HepG2 (cell line): ENCODE measurements around the gene SPOP. TPM values are rescaled to one million over a fixed set of nuclear protein-coding genes. Genes with fewer than 3 reads are reported as not detected.

Experiments used
- EED ChIP-seq: sonication (generic); formaldehyde crosslinking; IDR thresholded peaks from 2 replicates; pipeline ENCODE4 v1.5.0; 2020; ENCODE audit warnings: mild to moderate bottlenecking, missing genetic modification reagents
- ETV6 ChIP-seq: sonication (generic); formaldehyde crosslinking; conservative IDR thresholded peaks from 2 replicates; pipeline ENCODE4 v1.4.0; 2020; ENCODE audit warnings: missing genetic modification reagents
- KDM5B ChIP-seq: sonication (generic); formaldehyde crosslinking; IDR thresholded peaks from 2 replicates; pipeline ENCODE4 v1.4.0; 2020; ENCODE audit warnings: missing genetic modification reagents, mild to moderate bottlenecking, borderline replicate concordance
- PHF20 ChIP-seq: sonication (generic); formaldehyde crosslinking; IDR thresholded peaks from 2 replicates; pipeline ENCODE4 v1.5.0; 2020; ENCODE audit warnings: mild to moderate bottlenecking, missing genetic modification reagents
- RBAK ChIP-seq: sonication (generic); formaldehyde crosslinking; IDR thresholded peaks from 2 replicates; pipeline ENCODE4 v1.5.1; 2020; ENCODE audit warnings: mild to moderate bottlenecking, missing genetic modification reagents
- SPEN ChIP-seq: sonication (generic); formaldehyde crosslinking; IDR thresholded peaks from 2 replicates; pipeline ENCODE4 v1.5.1; 2020; ENCODE audit warnings: low read depth, mild to moderate bottlenecking, missing genetic modification reagents
- STAT6 ChIP-seq: sonication (generic); formaldehyde crosslinking; IDR thresholded peaks from 2 replicates; pipeline ENCODE4 v1.4.0; 2020; ENCODE audit warnings: missing genetic modification reagents, mild to moderate bottlenecking, borderline replicate concordance
- ZBTB37 ChIP-seq: sonication (generic); formaldehyde crosslinking; IDR thresholded peaks from 2 replicates; pipeline ENCODE4 v1.4.0; 2020; ENCODE audit warnings: mild to moderate bottlenecking, missing genetic modification reagents
- ZNF224 ChIP-seq: sonication (generic); formaldehyde crosslinking; IDR thresholded peaks from 2 replicates; pipeline ENCODE4 v1.5.0; 2020; ENCODE audit warnings: mild to moderate bottlenecking, missing genetic modification reagents
- ZNF335 ChIP-seq: sonication (generic); formaldehyde crosslinking; IDR thresholded peaks from 2 replicates; pipeline ENCODE4 v1.4.0; 2020; ENCODE audit warnings: missing genetic modification reagents
- ZNF569 ChIP-seq: sonication (generic); formaldehyde crosslinking; IDR thresholded peaks from 2 replicates; pipeline ENCODE4 v1.5.0; 2020; ENCODE audit warnings: mild to moderate bottlenecking, missing genetic modification reagents, moderate library complexity, borderline replicate concordance
- ZNF605 ChIP-seq: sonication (generic); formaldehyde crosslinking; IDR thresholded peaks from 2 replicates; pipeline ENCODE4 v1.8.0; 2022; ENCODE audit warnings: mild to moderate bottlenecking, missing genetic modification reagents
- polyA plus RNA-seq, 8 experiments: library from polyadenylated mRNA; depleted of rRNA in 3 of 8; stranded (reverse) in 7 of 8; unstranded in 1 of 8; fragments of >200 nt; fragmentation: Illumina TruSeq in 4 of 8; extraction: Trizol in 4 of 8; gene quantifications; 2 replicates each; pipeline versions ENCODE4 v1.2.1 to v1.2.3, GENCODE V29; 2011 to 2016; ENCODE audit warnings: low read depth in 4 of 8, missing spikeins in 1 of 8, mixed read lengths in 1 of 8; ENCODE audit not compliant: insufficient read depth in 1 of 8
- total RNA-seq, 5 experiments: library from RNA; depleted of rRNA; stranded (reverse); fragments of >200 nt; fragmentation: Illumina TruSeq; extraction: Trizol; gene quantifications; 2 replicates each; pipeline ENCODE4 v1.2.3, GENCODE V29; 2016; ENCODE audit warnings: low read depth in 1 of 5
- TF ChIP-seq, protein P1 (sequence below), 2 experiments: fragments of 450-650 bp in 1 of 2; sonication (generic) in 1 of 2; formaldehyde crosslinking in 1 of 2; IDR thresholded peaks; 2 replicates each; pipeline versions ENCODE4 v1.6.1 to v1.8.0; 2016 to 2022; ENCODE audit warnings: antibody characterized with exemption in 1 of 2, mild to moderate bottlenecking in 1 of 2, missing genetic modification reagents in 1 of 2

The SPOP gene
- total and polyA plus RNA-seq, 2 of the 13 experiments (the other 11 are each of a cell fraction or from before 2014, with no cell fraction given): 52.8 to 60.8 TPM

- TF ChIP-seq, protein P1, sequence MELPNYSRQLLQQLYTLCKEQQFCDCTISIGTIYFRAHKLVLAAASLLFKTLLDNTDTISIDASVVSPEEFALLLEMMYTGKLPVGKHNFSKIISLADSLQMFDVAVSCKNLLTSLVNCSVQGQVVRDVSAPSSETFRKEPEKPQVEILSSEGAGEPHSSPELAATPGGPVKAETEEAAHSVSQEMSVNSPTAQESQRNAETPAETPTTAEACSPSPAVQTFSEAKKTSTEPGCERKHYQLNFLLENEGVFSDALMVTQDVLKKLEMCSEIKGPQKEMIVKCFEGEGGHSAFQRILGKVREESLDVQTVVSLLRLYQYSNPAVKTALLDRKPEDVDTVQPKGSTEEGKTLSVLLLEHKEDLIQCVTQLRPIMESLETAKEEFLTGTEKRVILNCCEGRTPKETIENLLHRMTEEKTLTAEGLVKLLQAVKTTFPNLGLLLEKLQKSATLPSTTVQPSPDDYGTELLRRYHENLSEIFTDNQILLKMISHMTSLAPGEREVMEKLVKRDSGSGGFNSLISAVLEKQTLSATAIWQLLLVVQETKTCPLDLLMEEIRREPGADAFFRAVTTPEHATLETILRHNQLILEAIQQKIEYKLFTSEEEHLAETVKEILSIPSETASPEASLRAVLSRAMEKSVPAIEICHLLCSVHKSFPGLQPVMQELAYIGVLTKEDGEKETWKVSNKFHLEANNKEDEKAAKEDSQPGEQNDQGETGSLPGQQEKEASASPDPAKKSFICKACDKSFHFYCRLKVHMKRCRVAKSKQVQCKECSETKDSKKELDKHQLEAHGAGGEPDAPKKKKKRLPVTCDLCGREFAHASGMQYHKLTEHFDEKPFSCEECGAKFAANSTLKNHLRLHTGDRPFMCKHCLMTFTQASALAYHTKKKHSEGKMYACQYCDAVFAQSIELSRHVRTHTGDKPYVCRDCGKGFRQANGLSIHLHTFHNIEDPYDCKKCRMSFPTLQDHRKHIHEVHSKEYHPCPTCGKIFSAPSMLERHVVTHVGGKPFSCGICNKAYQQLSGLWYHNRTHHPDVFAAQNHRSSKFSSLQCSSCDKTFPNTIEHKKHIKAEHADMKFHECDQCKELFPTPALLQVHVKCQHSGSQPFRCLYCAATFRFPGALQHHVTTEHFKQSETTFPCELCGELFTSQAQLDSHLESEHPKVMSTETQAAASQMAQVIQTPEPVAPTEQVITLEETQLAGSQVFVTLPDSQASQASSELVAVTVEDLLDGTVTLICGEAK (IDR thresholded peaks at IDR 0.05): no peak
- TF ChIP-seq, protein P1 (CRISPR knock-in tag; IDR thresholded peaks at IDR 0.05): peak; percentile 90
- TF ChIP-seq SPEN (CRISPR knock-in tag): peak; percentile 98
- peak; percentile 62; the same call in 1 of the 2 replicates for TF ChIP-seq PHF20
- peak; percentile 89 for TF ChIP-seq ZNF335 (CRISPR knock-in tag)
- TF ChIP-seq KDM5B: peak; percentile 100
- peak; percentile 89 for TF ChIP-seq STAT6 (CRISPR knock-in tag)
- TF ChIP-seq ZNF224 (CRISPR knock-in tag): peak; percentile 88; the same call in 1 of the 2 replicates
- no peak for TF ChIP-seq RBAK (CRISPR knock-in tag)
- peak; percentile 100 for TF ChIP-seq ZNF605 (CRISPR knock-in tag)
- peak; percentile 70; the same call in 1 of the 2 replicates for TF ChIP-seq EED (CRISPR knock-in tag)
- no peak for TF ChIP-seq ZBTB37 (CRISPR knock-in tag)
- TF ChIP-seq ETV6: peak; percentile 85; the same call in 1 of the 2 replicates
- TF ChIP-seq ZNF569 (CRISPR knock-in tag): peak; percentile 99; the same call in 1 of the 2 replicates
Measured at GRCh38 chr17:49677933-49678847, at the start of gene SPOP (continued).
